Measurements from ENCODE around the gene EN2. TPM values are rescaled to one million over a fixed set of nuclear protein-coding genes. Genes with fewer than 3 reads are reported as not detected.

Gene EN2
- total and polyA plus RNA-seq, 10 of the 15 experiments (the other 5 are each of a cell fraction or from before 2014, with no cell fraction given) = not detected

DNA sequence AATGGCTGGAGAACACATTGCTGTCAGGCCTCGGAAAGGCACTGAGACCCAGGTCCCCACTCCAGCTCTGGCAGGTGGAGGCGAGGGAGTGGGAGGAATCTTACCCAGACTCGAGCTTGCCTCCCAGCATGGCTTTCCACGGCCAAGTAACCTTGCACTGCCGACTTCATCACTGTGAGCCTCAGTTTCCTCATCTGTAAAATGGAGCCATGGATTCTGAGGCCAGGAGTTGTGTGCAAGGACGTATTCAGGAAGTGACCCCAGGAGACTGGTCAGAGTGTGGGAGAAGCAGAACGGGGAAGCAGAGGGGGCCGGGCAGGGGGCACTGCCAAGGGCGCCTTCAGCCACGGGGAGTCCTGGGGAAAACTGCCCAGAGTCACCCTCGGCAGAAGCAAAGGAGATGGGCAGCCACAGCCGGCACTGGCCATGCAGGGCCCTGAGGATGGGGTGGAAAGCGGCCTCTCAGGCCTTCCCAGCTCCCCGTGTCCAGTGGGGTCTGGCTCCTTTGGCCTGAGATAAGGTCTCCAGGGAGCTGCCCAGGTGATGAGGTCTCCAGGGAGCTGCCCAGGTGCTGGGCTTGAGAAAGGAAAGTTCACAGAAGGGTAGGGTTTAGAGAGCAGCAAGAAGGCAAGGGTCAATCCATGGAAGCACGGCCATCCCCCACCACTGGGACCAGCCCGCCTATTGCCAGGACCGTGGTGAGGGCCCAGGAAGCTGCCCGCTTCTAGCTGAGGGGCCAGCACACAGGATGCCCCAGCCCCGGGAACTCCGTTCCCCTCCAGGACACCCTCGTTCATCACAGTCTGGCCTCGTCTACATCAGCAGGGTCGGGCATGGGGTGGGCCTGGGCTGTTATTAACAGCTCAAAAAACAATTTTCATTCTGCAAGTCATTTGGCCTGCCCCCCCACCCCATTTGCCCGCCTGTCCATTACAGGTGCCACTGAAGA, 34.3 kb upstream of the EN2 start (continued):
- TF ChIP-seq, protein P1, sequence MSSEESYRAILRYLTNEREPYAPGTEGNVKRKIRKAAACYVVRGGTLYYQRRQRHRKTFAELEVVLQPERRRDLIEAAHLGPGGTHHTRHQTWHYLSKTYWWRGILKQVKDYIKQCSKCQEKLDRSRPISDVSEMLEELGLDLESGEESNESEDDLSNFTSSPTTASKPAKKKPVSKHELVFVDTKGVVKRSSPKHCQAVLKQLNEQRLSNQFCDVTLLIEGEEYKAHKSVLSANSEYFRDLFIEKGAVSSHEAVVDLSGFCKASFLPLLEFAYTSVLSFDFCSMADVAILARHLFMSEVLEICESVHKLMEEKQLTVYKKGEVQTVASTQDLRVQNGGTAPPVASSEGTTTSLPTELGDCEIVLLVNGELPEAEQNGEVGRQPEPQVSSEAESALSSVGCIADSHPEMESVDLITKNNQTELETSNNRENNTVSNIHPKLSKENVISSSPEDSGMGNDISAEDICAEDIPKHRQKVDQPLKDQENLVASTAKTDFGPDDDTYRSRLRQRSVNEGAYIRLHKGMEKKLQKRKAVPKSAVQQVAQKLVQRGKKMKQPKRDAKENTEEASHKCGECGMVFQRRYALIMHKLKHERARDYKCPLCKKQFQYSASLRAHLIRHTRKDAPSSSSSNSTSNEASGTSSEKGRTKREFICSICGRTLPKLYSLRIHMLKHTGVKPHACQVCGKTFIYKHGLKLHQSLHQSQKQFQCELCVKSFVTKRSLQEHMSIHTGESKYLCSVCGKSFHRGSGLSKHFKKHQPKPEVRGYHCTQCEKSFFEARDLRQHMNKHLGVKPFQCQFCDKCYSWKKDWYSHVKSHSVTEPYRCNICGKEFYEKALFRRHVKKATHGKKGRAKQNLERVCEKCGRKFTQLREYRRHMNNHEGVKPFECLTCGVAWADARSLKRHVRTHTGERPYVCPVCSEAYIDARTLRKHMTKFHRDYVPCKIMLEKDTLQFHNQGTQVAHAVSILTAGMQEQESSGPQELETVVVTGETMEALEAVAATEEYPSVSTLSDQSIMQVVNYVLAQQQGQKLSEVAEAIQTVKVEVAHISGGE (CRISPR knock-in tag; IDR thresholded peaks at IDR 0.05) = no peak

DNA sequence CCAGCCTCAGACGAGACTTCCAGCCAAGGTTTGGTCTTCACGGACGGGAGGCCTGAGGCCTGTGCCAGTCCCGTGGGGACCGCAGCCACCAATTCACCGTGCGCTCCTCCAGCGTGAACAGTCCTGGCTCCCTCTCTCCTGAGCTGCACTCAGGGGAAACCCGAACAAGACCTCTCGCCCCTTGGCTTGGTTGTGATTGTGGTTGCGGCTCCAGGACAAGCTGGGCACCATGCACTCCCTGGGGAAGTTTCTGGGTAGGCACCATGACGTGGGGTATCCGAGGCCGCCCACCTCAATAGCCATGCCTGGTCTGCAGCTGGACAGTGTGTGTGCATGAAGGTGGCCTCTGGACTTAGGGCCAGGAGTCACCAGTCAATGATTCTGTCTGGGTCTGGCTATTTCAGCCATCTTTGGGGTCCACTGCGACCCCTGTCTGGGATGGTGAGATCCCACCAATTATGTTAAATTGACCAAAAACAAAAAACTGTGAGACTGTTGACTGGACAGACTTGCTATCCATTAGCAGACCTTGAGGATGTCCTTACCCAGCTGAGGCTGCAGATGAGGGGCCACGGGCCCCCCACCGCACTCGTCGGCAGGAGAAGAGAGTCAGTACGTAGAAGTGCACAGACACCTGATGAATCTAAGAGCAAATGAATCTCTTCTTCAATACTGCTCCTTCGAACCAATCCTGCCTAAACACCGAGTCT, 33.5 kb upstream of the EN2 start:
- no peak overlapping the region for H3K4me3 ChIP-seq
- 45% methylated on average over 21 of the region's 22 CpGs for WGBS (ENCODE audit: insufficient coverage, insufficient replicate concordance, low lambda C conversion rate, missing lambda C conversion rate)
- no peak overlapping the region for H3K27ac ChIP-seq (ENCODE audit: control insufficient read depth, insufficient read depth)
- H3K79me2 ChIP-seq (ENCODE audit: control insufficient read depth, insufficient read depth, low read length) = no peaks in the 10 kb centered on the region
- no TSS peak for BruUV-seq (replicated peaks)
- SMC1A ChIA-PET (ENCODE audit: uncharacterized antibody, unreplicated experiment) = no interaction called here
- FAIRE-seq (no peak), ATAC-seq (no peak), DNase-seq (ENCODE audit: low read depth, low spot score) (no peak)
- CTCF ChIA-PET = no interaction called here
- no peaks in the 10 kb centered on the region for H3K4me1 ChIP-seq (ENCODE audit: control insufficient read depth, insufficient read depth, low read length)
- H4K20me1 ChIP-seq (ENCODE audit: control insufficient read depth, insufficient read depth) = no peaks in the 10 kb centered on the region
- intact Hi-C loops (cut with micrococcal nuclease; ENCODE audit: unreplicated experiment) = no loop called here
- no peaks in the 10 kb centered on the region for H3K36me3 ChIP-seq (ENCODE audit: control insufficient read depth in 2 of 2, insufficient read depth in 2 of 2, low read length in 1 of 2)
- RAD21 ChIA-PET (ENCODE audit: unreplicated experiment) = no interaction called here
- POLR2A ChIA-PET = no interaction called here
- H3K27me3 ChIP-seq (replicated peaks in 1 of 2; ENCODE audit: control insufficient read depth in 2 of 2, insufficient read depth in 2 of 2, low read length in 1 of 2) = peaks cover 0 to 4% of the 10 kb centered on the region in 2 experiments; a peak in 2 of 4 replicates
- no peaks in the 10 kb centered on the region for H3K9me3 ChIP-seq (replicated peaks; ENCODE audit: control insufficient read depth, insufficient read depth, low read length)
- no peak overlapping the region for H2AFZ ChIP-seq (ENCODE audit: control insufficient read depth, low read depth, low read length)
- H3K4me2 ChIP-seq (ENCODE audit: control insufficient read depth, insufficient read depth) = no peak overlapping the region
- in situ Hi-C loops (cut with MboI) = no loop called here
- H3K9ac ChIP-seq (ENCODE audit: control insufficient read depth, insufficient read depth, low read length) = no peak overlapping the region
- TF ChIP-seq NR2C1 (IDR thresholded peaks at IDR 0.05) (no peak), RAD51 (IDR thresholded peaks at IDR 0.05) (no peak), TAF1 (IDR thresholded peaks at IDR 0.05; ENCODE audit: borderline replicate concordance, low read depth, low read length) (no peak), JUNB (IDR thresholded peaks at IDR 0.05) (no peak)
- TF ChIP-seq, protein P2, sequence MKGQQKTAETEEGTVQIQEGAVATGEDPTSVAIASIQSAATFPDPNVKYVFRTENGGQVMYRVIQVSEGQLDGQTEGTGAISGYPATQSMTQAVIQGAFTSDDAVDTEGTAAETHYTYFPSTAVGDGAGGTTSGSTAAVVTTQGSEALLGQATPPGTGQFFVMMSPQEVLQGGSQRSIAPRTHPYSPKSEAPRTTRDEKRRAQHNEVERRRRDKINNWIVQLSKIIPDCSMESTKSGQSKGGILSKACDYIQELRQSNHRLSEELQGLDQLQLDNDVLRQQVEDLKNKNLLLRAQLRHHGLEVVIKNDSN (IDR thresholded peaks at IDR 0.05; ENCODE audit: borderline replicate concordance, extremely low read length, insufficient read depth, low read depth, low read length) = no peak
- TF ChIP-seq, protein P3, sequence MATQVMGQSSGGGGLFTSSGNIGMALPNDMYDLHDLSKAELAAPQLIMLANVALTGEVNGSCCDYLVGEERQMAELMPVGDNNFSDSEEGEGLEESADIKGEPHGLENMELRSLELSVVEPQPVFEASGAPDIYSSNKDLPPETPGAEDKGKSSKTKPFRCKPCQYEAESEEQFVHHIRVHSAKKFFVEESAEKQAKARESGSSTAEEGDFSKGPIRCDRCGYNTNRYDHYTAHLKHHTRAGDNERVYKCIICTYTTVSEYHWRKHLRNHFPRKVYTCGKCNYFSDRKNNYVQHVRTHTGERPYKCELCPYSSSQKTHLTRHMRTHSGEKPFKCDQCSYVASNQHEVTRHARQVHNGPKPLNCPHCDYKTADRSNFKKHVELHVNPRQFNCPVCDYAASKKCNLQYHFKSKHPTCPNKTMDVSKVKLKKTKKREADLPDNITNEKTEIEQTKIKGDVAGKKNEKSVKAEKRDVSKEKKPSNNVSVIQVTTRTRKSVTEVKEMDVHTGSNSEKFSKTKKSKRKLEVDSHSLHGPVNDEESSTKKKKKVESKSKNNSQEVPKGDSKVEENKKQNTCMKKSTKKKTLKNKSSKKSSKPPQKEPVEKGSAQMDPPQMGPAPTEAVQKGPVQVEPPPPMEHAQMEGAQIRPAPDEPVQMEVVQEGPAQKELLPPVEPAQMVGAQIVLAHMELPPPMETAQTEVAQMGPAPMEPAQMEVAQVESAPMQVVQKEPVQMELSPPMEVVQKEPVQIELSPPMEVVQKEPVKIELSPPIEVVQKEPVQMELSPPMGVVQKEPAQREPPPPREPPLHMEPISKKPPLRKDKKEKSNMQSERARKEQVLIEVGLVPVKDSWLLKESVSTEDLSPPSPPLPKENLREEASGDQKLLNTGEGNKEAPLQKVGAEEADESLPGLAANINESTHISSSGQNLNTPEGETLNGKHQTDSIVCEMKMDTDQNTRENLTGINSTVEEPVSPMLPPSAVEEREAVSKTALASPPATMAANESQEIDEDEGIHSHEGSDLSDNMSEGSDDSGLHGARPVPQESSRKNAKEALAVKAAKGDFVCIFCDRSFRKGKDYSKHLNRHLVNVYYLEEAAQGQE (IDR thresholded peaks at IDR 0.05; ENCODE audit: low read depth, low read length) = no peak
- TF ChIP-seq, protein P4, sequence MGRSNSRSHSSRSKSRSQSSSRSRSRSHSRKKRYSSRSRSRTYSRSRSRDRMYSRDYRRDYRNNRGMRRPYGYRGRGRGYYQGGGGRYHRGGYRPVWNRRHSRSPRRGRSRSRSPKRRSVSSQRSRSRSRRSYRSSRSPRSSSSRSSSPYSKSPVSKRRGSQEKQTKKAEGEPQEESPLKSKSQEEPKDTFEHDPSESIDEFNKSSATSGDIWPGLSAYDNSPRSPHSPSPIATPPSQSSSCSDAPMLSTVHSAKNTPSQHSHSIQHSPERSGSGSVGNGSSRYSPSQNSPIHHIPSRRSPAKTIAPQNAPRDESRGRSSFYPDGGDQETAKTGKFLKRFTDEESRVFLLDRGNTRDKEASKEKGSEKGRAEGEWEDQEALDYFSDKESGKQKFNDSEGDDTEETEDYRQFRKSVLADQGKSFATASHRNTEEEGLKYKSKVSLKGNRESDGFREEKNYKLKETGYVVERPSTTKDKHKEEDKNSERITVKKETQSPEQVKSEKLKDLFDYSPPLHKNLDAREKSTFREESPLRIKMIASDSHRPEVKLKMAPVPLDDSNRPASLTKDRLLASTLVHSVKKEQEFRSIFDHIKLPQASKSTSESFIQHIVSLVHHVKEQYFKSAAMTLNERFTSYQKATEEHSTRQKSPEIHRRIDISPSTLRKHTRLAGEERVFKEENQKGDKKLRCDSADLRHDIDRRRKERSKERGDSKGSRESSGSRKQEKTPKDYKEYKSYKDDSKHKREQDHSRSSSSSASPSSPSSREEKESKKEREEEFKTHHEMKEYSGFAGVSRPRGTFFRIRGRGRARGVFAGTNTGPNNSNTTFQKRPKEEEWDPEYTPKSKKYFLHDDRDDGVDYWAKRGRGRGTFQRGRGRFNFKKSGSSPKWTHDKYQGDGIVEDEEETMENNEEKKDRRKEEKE (IDR thresholded peaks at IDR 0.05) = no peak
